ENCODE results near the gene GLRA3. TPM values are rescaled to one million over a fixed set of nuclear protein-coding genes. Genes with fewer than 3 reads are reported as not detected.

Gene GLRA3
- total and polyA plus RNA-seq, 2 of the 8 experiments (the other 6 are each of a cell fraction or from before 2014, with no cell fraction given) = 0.02 TPM; not detected in 1

DNA sequence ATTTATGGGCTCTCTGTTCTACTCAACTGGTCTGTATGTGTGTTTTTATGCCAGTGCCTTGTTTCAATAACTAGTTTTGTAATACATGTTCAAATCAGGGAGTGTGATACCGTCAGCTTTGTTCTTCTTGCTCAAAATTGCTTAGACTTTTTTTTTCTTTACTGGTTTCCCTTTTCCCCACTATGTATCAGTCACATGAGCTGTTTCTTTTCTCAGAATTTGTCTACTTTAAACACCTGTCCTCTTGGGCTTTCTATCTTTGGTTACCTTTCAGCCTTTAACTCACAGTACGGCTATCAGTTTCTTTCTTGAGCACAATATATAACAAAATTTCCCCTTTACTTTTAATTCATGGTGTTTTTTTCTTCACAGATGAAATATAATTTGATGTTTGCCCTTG lies 5.4 kb upstream of the GLRA3 start:
- Histone ChIP-seq H3K4me1 (replicated peaks in 1 of 4; ENCODE audit: control insufficient read depth in 3 of 4, insufficient read depth in 4 of 4, low read length in 3 of 4) (peaks cover 0 to 2% (median 0%) of the 10 kb centered on the region in 4 experiments; a peak in 1 of 7 replicates), H3K4me2 (ENCODE audit: insufficient read depth in 1 of 2, low read depth in 2 of 2, low read length in 2 of 2) (no peak overlapping the region), H2BK15ac (ENCODE audit: low read length) (no peak overlapping the region), H3K14ac (ENCODE audit: insufficient read length) (no peak overlapping the region), H2AFZ (ENCODE audit: low read length) (no peak overlapping the region), H3K4me3 (ENCODE audit: extremely low read depth in 1 of 4, insufficient read depth in 2 of 4, low read depth in 3 of 4, low read length in 4 of 4) (no peak overlapping the region), H3K23ac (ENCODE audit: insufficient read length) (no peak overlapping the region), H3K9me3 (ENCODE audit: insufficient read depth in 2 of 2, low read depth in 1 of 2, low read length in 1 of 2) (no peaks in the 10 kb centered on the region), H4K5ac (ENCODE audit: insufficient read length, low read depth, low read length) (no peak overlapping the region), H3K27me3 (replicated peaks in 1 of 4; ENCODE audit: control insufficient read depth in 3 of 4, extremely low read depth in 1 of 4, insufficient read depth in 3 of 4, low read length in 3 of 4) (no peaks in the 10 kb centered on the region), H3K4ac (replicated peaks; ENCODE audit: insufficient read length, low read depth, low read length) (no peak overlapping the region), H2BK120ac (replicated peaks; ENCODE audit: low read depth, low read length) (no peak overlapping the region), H3K18ac (ENCODE audit: extremely low read depth, low read length) (no peak overlapping the region), H3K27ac (ENCODE audit: low read depth, low read length) (no peak overlapping the region), H4K91ac (replicated peaks; ENCODE audit: insufficient read length, low read length) (no peak overlapping the region), H2AK5ac (ENCODE audit: low read depth, low read length) (no peak overlapping the region), H4K20me1 (replicated peaks in 1 of 2; ENCODE audit: control insufficient read depth in 1 of 2, insufficient read depth in 2 of 2, low read length in 2 of 2) (no peaks in the 10 kb centered on the region), H2BK5ac (ENCODE audit: low read depth, low read length) (no peak overlapping the region), H4K8ac (ENCODE audit: extremely low read depth, insufficient read depth, low read length) (no peak overlapping the region), H3K56ac (replicated peaks; ENCODE audit: insufficient read length, low read depth, low read length) (no peak overlapping the region), H3K36me3 (ENCODE audit: control insufficient read depth in 2 of 4, insufficient read depth in 4 of 4, low read length in 3 of 4) (no peaks in the 10 kb centered on the region), H2BK20ac (ENCODE audit: low read length) (no peak overlapping the region), H3K23me2 (ENCODE audit: low read depth, low read length) (peaks cover under 1% of the 10 kb centered on the region; the same call in 1 of the 2 replicates), H3K79me2 (ENCODE audit: control insufficient read depth in 1 of 2, insufficient read depth in 2 of 2, low read length in 2 of 2) (no peaks in the 10 kb centered on the region), H3K79me1 (ENCODE audit: low read depth, low read length) (no peaks in the 10 kb centered on the region), H2BK12ac (ENCODE audit: low read depth, low read length) (no peak overlapping the region), H3K9ac (replicated peaks in 1 of 4; ENCODE audit: extremely low read depth in 1 of 4, low read depth in 3 of 4, low read length in 3 of 4) (no peak overlapping the region)
- WGBS, 2 experiments (ENCODE audit: extremely low coverage in 1 of 2, insufficient coverage in 1 of 2, insufficient read length in 1 of 2, insufficient replicate concordance in 2 of 2, low coverage in 1 of 2, low lambda C conversion rate in 2 of 2, missing lambda C conversion rate in 1 of 2) = 96% methylated on average over 2 of the region's 2 CpGs; no CpG with 5 or more reads in 1 of the 2 experiments
- ChIA-PET POLR2A (ENCODE audit: partially characterized antibody) (no interaction called here), CTCF (ENCODE audit: partially characterized antibody) (no interaction called here)
- no peak for DNase-seq (ENCODE audit: low read depth in 1 of 2, low spot score in 2 of 2)
- no peak for TF ChIP-seq ZNF274 (IDR thresholded peaks at IDR 0.05; ENCODE audit: borderline replicate concordance, extremely low read depth, low read length)
- TF ChIP-seq, protein P1, sequence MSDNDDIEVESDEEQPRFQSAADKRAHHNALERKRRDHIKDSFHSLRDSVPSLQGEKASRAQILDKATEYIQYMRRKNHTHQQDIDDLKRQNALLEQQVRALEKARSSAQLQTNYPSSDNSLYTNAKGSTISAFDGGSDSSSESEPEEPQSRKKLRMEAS (IDR thresholded peaks at IDR 0.05) = no peak
- no peak for TF ChIP-seq TAF1 (IDR thresholded peaks at IDR 0.05; ENCODE audit: low read depth, low read length)
- TF ChIP-seq CEBPB (IDR thresholded peaks at IDR 0.05; ENCODE audit: low read depth, low read length) = no peak
- TF ChIP-seq YY1 (IDR thresholded peaks at IDR 0.05; ENCODE audit: low read depth, low read length) = no peak
- TF ChIP-seq, protein P2, sequence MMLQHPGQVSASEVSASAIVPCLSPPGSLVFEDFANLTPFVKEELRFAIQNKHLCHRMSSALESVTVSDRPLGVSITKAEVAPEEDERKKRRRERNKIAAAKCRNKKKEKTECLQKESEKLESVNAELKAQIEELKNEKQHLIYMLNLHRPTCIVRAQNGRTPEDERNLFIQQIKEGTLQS (IDR thresholded peaks at IDR 0.05; ENCODE audit: insufficient read depth, low read depth, low read length) = no peak
- TF ChIP-seq CTBP2 (IDR thresholded peaks at IDR 0.05; ENCODE audit: borderline replicate concordance, insufficient read depth, insufficient read length, low read length) = no peak
- no peak for TF ChIP-seq HDAC2 (IDR thresholded peaks at IDR 0.05; ENCODE audit: borderline replicate concordance in 1 of 2, low read depth in 2 of 2, low read length in 2 of 2)
- no peak for FAIRE-seq

Data from H1 (cell line).